Neural cell (in vitro differentiated cells): Measurements from ENCODE around the gene MRTFA. TPM values are rescaled to one million over a fixed set of nuclear protein-coding genes. Genes with fewer than 3 reads are reported as not detected.

ENCODE experiments used
- H2AFZ ChIP-seq: fragments of 200-600, 300-800 bp; sonication (generic), shearing (Covaris generic); 2 replicates; pipeline ENCODE4 v1.6.0; 2014; ENCODE audit warnings: low read depth, mild to moderate bottlenecking, antibody characterized with exemption, low read length, moderate library complexity
- H3F3A ChIP-seq: fragments of 200-600 bp; shearing (Covaris generic); 2 replicates; pipeline ENCODE4 v1.6.1; 2016; ENCODE audit warnings: mild to moderate bottlenecking, moderate library complexity, mixed read lengths, antibody characterized with exemption, low read length; ENCODE audit not compliant: insufficient read depth, poor library complexity, severe bottlenecking
- H3K27ac ChIP-seq: fragments of 200-600, 300-800 bp; sonication (generic), shearing (Covaris generic); 2 replicates; pipeline ENCODE4 v1.5.1; 2014; ENCODE audit warnings: mild to moderate bottlenecking, low read length, moderate library complexity
- H3K27me3 ChIP-seq: fragments of 300-800, 200-600 bp; sonication (generic), shearing (Covaris generic); 2 replicates; pipeline ENCODE4 v1.6.0; 2014; ENCODE audit warnings: mild to moderate bottlenecking, low read depth, low read length, moderate library complexity; ENCODE audit not compliant: insufficient read depth
- H3K36me3 ChIP-seq: fragments of 300-800, 200-600 bp; sonication (generic), shearing (Covaris generic); 2 replicates; pipeline ENCODE4 v1.5.1; 2014; ENCODE audit warnings: mild to moderate bottlenecking, antibody characterized with exemption, low read length, moderate library complexity; ENCODE audit not compliant: insufficient read depth
- H3K4me2 ChIP-seq: fragments of 300-800, 200-600 bp; sonication (generic), shearing (Covaris generic); 2 replicates; pipeline ENCODE4 v1.6.0; 2014; ENCODE audit warnings: mild to moderate bottlenecking, low read length
- H3K4me3 ChIP-seq: fragments of 300-800, 200-600 bp; sonication (generic), shearing (Covaris generic); 2 replicates; pipeline ENCODE4 v1.5.1; 2014; ENCODE audit warnings: mild to moderate bottlenecking, low read length, moderate library complexity
- H3K79me2 ChIP-seq: fragments of 200-600 bp; shearing (Covaris generic); replicated peaks from 2 replicates; pipeline ENCODE4 v1.6.0; 2014; ENCODE audit warnings: mild to moderate bottlenecking, low read length, moderate library complexity; ENCODE audit not compliant: insufficient read depth
- H3K9ac ChIP-seq: fragments of 300-800, 200-600 bp; sonication (generic), shearing (Covaris generic); 2 replicates; pipeline ENCODE4 v1.6.1; 2016; ENCODE audit warnings: mild to moderate bottlenecking, low read length, mixed read lengths
- H3K9me2 ChIP-seq: fragments of 200-600 bp; shearing (Covaris generic); 2 replicates; pipeline ENCODE4 v1.6.1; 2016; ENCODE audit warnings: mild to moderate bottlenecking, low read length, mixed read lengths; ENCODE audit not compliant: insufficient read depth
- H3K9me3 ChIP-seq: fragments of 200-600, 300-800 bp; sonication (generic), shearing (Covaris generic); 2 replicates; pipeline ENCODE4 v1.6.1; 2016; ENCODE audit warnings: mild to moderate bottlenecking, mixed run types, low read length, moderate library complexity, mixed read lengths
- H4K20me1 ChIP-seq: fragments of 200-600 bp; shearing (Covaris generic); 2 replicates; pipeline ENCODE4 v1.6.1; 2016; ENCODE audit warnings: mild to moderate bottlenecking, mixed run types; ENCODE audit not compliant: insufficient read depth
- CTCF ChIP-seq: fragments of 450-650 bp; IDR thresholded peaks from 2 replicates; pipeline ENCODE4 v1.5.1; 2014; ENCODE audit warnings: antibody characterized with exemption, mild to moderate bottlenecking, moderate library complexity; ENCODE audit not compliant: poor library complexity, severe bottlenecking
- EP300 ChIP-seq: fragments of 450-650 bp; conservative IDR thresholded peaks from 2 replicates; pipeline ENCODE4 v1.6.1; 2014; ENCODE audit warnings: antibody characterized with exemption, mild to moderate bottlenecking, moderate library complexity; ENCODE audit not compliant: poor library complexity, severe bottlenecking
- EZH2 ChIP-seq: fragments of 200-600, 300-800 bp; shearing (Covaris generic), sonication (generic); IDR thresholded peaks from 2 replicates; pipeline ENCODE4 v1.6.1; 2014; ENCODE audit warnings: antibody characterized with exemption, low read length, borderline replicate concordance, mild to moderate bottlenecking; ENCODE audit not compliant: insufficient read depth, poor library complexity, severe bottlenecking
- MXI1 ChIP-seq: fragments of 450-650 bp; conservative IDR thresholded peaks from 2 replicates; pipeline ENCODE4 v1.6.1; 2014; ENCODE audit warnings: antibody characterized with exemption, mild to moderate bottlenecking; ENCODE audit not compliant: poor library complexity, severe bottlenecking
- POLR2AphosphoS5 ChIP-seq: IDR thresholded peaks from 2 replicates; pipeline ENCODE4 v1.6.1; 2012
- RAD21 ChIP-seq: fragments of 450-650 bp; conservative IDR thresholded peaks from 2 replicates; pipeline ENCODE4 v1.6.1; 2014; ENCODE audit warnings: antibody characterized with exemption, mild to moderate bottlenecking, moderate library complexity
- REST ChIP-seq: IDR thresholded peaks from 2 replicates; pipeline ENCODE4 v1.6.1; 2012; ENCODE audit warnings: borderline replicate concordance
- SMC3 ChIP-seq: fragments of 450-650 bp; conservative IDR thresholded peaks from 2 replicates; pipeline ENCODE4 v1.6.1; 2014; ENCODE audit warnings: antibody characterized with exemption, mild to moderate bottlenecking, moderate library complexity; ENCODE audit not compliant: poor library complexity
- TAF1 ChIP-seq: IDR thresholded peaks from 2 replicates; pipeline ENCODE4 v1.6.1; 2012; ENCODE audit warnings: low read depth
- polyA plus RNA-seq: library from polyadenylated mRNA; depleted of rRNA; stranded (reverse); fragments of >200 nt; gene quantifications from 2 replicates; pipeline ENCODE4 v1.2.3, GENCODE V29; 2014

Gene MRTFA
- polyA plus RNA-seq, 1 donor from 2014 or later = 19.3 TPM

- H3K27me3 ChIP-seq = no peaks in the 10 kb centered on the region
- H3K4me3 ChIP-seq = no peak overlapping the region
- no peaks in the 10 kb centered on the region for H3F3A ChIP-seq
- no peak overlapping the region for H3K4me2 ChIP-seq
- H3K9me2 ChIP-seq = no peaks in the 10 kb centered on the region
- no peaks in the 10 kb centered on the region for H3K9me3 ChIP-seq
- no peak overlapping the region for H2AFZ ChIP-seq
- H3K27ac ChIP-seq = no peak overlapping the region
- peaks cover 17% of the 10 kb centered on the region for H3K36me3 ChIP-seq
- TF ChIP-seq TAF1 (no peak), EZH2 (no peak)
- no peaks in the 10 kb centered on the region for H4K20me1 ChIP-seq
- no peak overlapping the region for H3K9ac ChIP-seq
- no peaks in the 10 kb centered on the region for H3K79me2 ChIP-seq
Measured at GRCh38 chr22:40368016-40368415, 268.5 kb downstream of the MRTFA start.

GRCh38 chr22:40367342-40367741 is 269.2 kb downstream of the MRTFA start:
- H3K36me3 ChIP-seq = peaks cover 17% of the 10 kb centered on the region

More at GRCh38 chr22:40367342-40367741, 269.2 kb downstream of the MRTFA start:
- no peak for TF ChIP-seq MXI1
- TF ChIP-seq TAF1 = no peak
- no peak for TF ChIP-seq POLR2AphosphoS5
- TF ChIP-seq CTCF = no peak
- no peak for TF ChIP-seq EZH2
- no peak for TF ChIP-seq EP300
- TF ChIP-seq SMC3 = no peak
- no peak for TF ChIP-seq REST
- TF ChIP-seq RAD21 = no peak
- Histone ChIP-seq H3K9ac (no peak overlapping the region), H3K4me2 (no peak overlapping the region), H4K20me1 (no peaks in the 10 kb centered on the region), H2AFZ (no peak overlapping the region), H3K27me3 (no peaks in the 10 kb centered on the region), H3K9me3 (no peaks in the 10 kb centered on the region), H3K79me2 (no peaks in the 10 kb centered on the region), H3K4me3 (no peak overlapping the region), H3F3A (no peaks in the 10 kb centered on the region), H3K9me2 (no peaks in the 10 kb centered on the region), H3K27ac (no peak overlapping the region)
